ENCODE measurements around the gene TUBA4A. TPM values are rescaled to one million over a fixed set of nuclear protein-coding genes. Genes with fewer than 3 reads are reported as not detected.

TUBA4A gene
- total RNA-seq, 6 experiments from 2014 or later: 14.9 to 114 (median 35.6) TPM

GRCh38 chr2:219291394-219291793 is 37.7 kb upstream of the TUBA4A start:
- Histone ChIP-seq H3K27ac (no peak overlapping the region), H3K9me3 (no peaks in the 10 kb centered on the region), H3K27me3 (no peaks in the 10 kb centered on the region), H3K4me1 (peaks cover 0 to 2% (median 0%) of the 10 kb centered on the region in 4 donors), H3K36me3 (no peaks in the 10 kb centered on the region), H3K4me3 (no peak overlapping the region)
- no peak for ATAC-seq
- 70% methylated on average over 2 of the region's 7 CpGs for WGBS (ENCODE audit: insufficient coverage, low coverage, low lambda C conversion rate, missing lambda C conversion rate)
- TF ChIP-seq CTCF (IDR thresholded peaks at IDR 0.05) (no peak), POLR2A (IDR thresholded peaks at IDR 0.05) (no peak)
- intact Hi-C loops (cut with DNase I): loop anchor here in 1 of 2 donors (10.0 kb wide), 2 partner anchors 67 to 267 kb away; partner anchors contain the start of genes ANKZF1 and ATG9A
- no peak for DNase-seq

GRCh38 chr2:219290381-219291171 is 36.9 kb upstream of the TUBA4A start:
- H3K4me1 ChIP-seq: peaks cover 0 to 2% (median 0%) of the 10 kb centered on the region in 4 donors
- H3K27ac ChIP-seq: no peak overlapping the region
- DNase-seq (no peak), ATAC-seq (no peak)
- WGBS (ENCODE audit: insufficient coverage, low coverage, low lambda C conversion rate, missing lambda C conversion rate): 26% methylated on average over 3 of the region's 16 CpGs
- intact Hi-C loops (cut with DNase I): loop anchor here in 1 of 2 donors (10.0 kb wide), 2 partner anchors 66 to 266 kb away; partner anchors contain the start of genes ANKZF1 and ATG9A
- H3K4me3 ChIP-seq: no peak overlapping the region
- TF ChIP-seq CTCF (IDR thresholded peaks at IDR 0.05): no peak
- TF ChIP-seq POLR2A (IDR thresholded peaks at IDR 0.05): no peak
- peaks cover 0 to 2% (median 0%) of the 10 kb centered on the region in 4 donors for H3K36me3 ChIP-seq
- H3K9me3 ChIP-seq: no peaks in the 10 kb centered on the region
- no peaks in the 10 kb centered on the region for H3K27me3 ChIP-seq

- no peaks in the 10 kb centered on the region for H3K9me3 ChIP-seq
- WGBS (ENCODE audit: insufficient coverage, low coverage, low lambda C conversion rate, missing lambda C conversion rate): 29% methylated on average over 9 of the region's 16 CpGs
- DNase-seq (no peak), ATAC-seq (peak in 1 of 4 donors; percentile 35)
- peaks cover 0 to 11% (median 3%) of the 10 kb centered on the region in 4 donors for H3K36me3 ChIP-seq
- no peaks in the 10 kb centered on the region for H3K27me3 ChIP-seq
- intact Hi-C loops (cut with DNase I): loop anchor here in 1 of 2 donors (10.0 kb wide), 2 partner anchors 65 to 265 kb away; partner anchors contain the start of genes ANKZF1 and ATG9A
- H3K4me1 ChIP-seq: no peaks in the 10 kb centered on the region
- H3K4me3 ChIP-seq: no peak overlapping the region
- TF ChIP-seq POLR2A (IDR thresholded peaks at IDR 0.05) (no peak), CTCF (IDR thresholded peaks at IDR 0.05) (no peak)
- H3K27ac ChIP-seq: no peak overlapping the region
These were observed 36.0 kb upstream of the TUBA4A start for GRCh38 chr2:219289537-219290361.

GRCh38 chr2:219289195-219289536 is 35.4 kb upstream of the TUBA4A start:
- intact Hi-C loops (cut with DNase I): no loop called here
- ATAC-seq (no peak), DNase-seq (no peak)
- Histone ChIP-seq H3K27me3 (no peaks in the 10 kb centered on the region), H3K4me3 (no peak overlapping the region), H3K4me1 (no peaks in the 10 kb centered on the region), H3K9me3 (no peaks in the 10 kb centered on the region), H3K27ac (no peak overlapping the region), H3K36me3 (peaks cover 0 to 16% (median 5%) of the 10 kb centered on the region in 4 donors)
- 64% methylated on average over 5 of the region's 6 CpGs for WGBS (ENCODE audit: insufficient coverage, low coverage, low lambda C conversion rate, missing lambda C conversion rate)
- TF ChIP-seq POLR2A (IDR thresholded peaks at IDR 0.05): no peak
- TF ChIP-seq CTCF (IDR thresholded peaks at IDR 0.05): no peak
